ENCODE data around the gene DISC1.
"Not testable (repeated sequence)": the region's sequence is repeated elsewhere in the genome, so short reads cannot be mapped to it uniquely, and the experiment has no call there.

Gene DISC1

GRCh38 chr1:231869364-231869763, 242.8 kb downstream of the DISC1 start:
- FAIRE-seq (no peak), DNase-seq (ENCODE audit: insufficient read length, low spot score) (no peak)

GRCh38 chr1:231871471-231871870, 244.9 kb downstream of the DISC1 start:
- DNase-seq (ENCODE audit: insufficient read length, low spot score) (no peak), FAIRE-seq (no peak)

GRCh38 chr1:231871878-231872277, 245.3 kb downstream of the DISC1 start:
- DNase-seq (ENCODE audit: insufficient read length, low spot score) (no peak), FAIRE-seq (no peak)

GRCh38 chr1:231872461-231872910, 245.9 kb downstream of the DISC1 start:
- DNase-seq (ENCODE audit: insufficient read length, low spot score): no peak
- no peak for FAIRE-seq

GRCh38 chr1:231878737-231879136, 252.1 kb downstream of the DISC1 start:
- DNase-seq (ENCODE audit: insufficient read length, low spot score) (no peak), FAIRE-seq (no peak)

GRCh38 chr1:231879296-231879695, 252.7 kb downstream of the DISC1 start:
- DNase-seq (ENCODE audit: insufficient read length, low spot score) (no peak), FAIRE-seq (no peak)

GRCh38 chr1:231882333-231882732, 255.7 kb downstream of the DISC1 start:
- DNase-seq (ENCODE audit: insufficient read length, low spot score): no peak
- FAIRE-seq: no peak

- FAIRE-seq: no peak
- no peak for DNase-seq (ENCODE audit: insufficient read length, low spot score)
Measured at GRCh38 chr1:231882790-231883189, 256.2 kb downstream of the DISC1 start.

GRCh38 chr1:231883382-231883781, 256.8 kb downstream of the DISC1 start:
- FAIRE-seq (no peak), DNase-seq (ENCODE audit: insufficient read length, low spot score) (no peak)

GRCh38 chr1:231885209-231885854, 258.7 kb downstream of the DISC1 start:
- DNase-seq (ENCODE audit: insufficient read length, low spot score) (no peak), FAIRE-seq (no peak)

GRCh38 chr1:231887166-231887565, 260.6 kb downstream of the DISC1 start:
- DNase-seq (ENCODE audit: insufficient read length, low spot score) (no peak), FAIRE-seq (no peak)

- no peak for DNase-seq (ENCODE audit: insufficient read length, low spot score)
- FAIRE-seq: no peak
Measured at GRCh38 chr1:231887866-231888265, 261.3 kb downstream of the DISC1 start.

GRCh38 chr1:231890791-231891190, 264.2 kb downstream of the DISC1 start:
- FAIRE-seq (no peak), DNase-seq (ENCODE audit: insufficient read length, low spot score) (no peak)

GRCh38 chr1:231893400-231894102, 267.0 kb downstream of the DISC1 start:
- FAIRE-seq (no peak), DNase-seq (ENCODE audit: insufficient read length, low spot score) (no peak)

GRCh38 chr1:231896806-231897205, 270.2 kb downstream of the DISC1 start:
- no peak for FAIRE-seq
- DNase-seq (ENCODE audit: insufficient read length, low spot score): no peak

- no peak for FAIRE-seq
- DNase-seq (ENCODE audit: insufficient read length, low spot score): no peak
Measured at GRCh38 chr1:231899046-231899445, 272.5 kb downstream of the DISC1 start.

GRCh38 chr1:231899713-231900435, 273.3 kb downstream of the DISC1 start:
- no peak for FAIRE-seq
- DNase-seq (ENCODE audit: insufficient read length, low spot score): no peak

- no peak for DNase-seq (ENCODE audit: insufficient read length, low spot score)
- no peak for FAIRE-seq
Measured at GRCh38 chr1:231903586-231904081, 277.0 kb downstream of the DISC1 start.

GRCh38 chr1:231907310-231907709, 280.7 kb downstream of the DISC1 start:
- not testable (repeated sequence) for DNase-seq (ENCODE audit: insufficient read length, low spot score); FAIRE-seq

- FAIRE-seq (no peak), DNase-seq (ENCODE audit: insufficient read length, low spot score) (no peak)
Measured at GRCh38 chr1:231913493-231913892, 286.9 kb downstream of the DISC1 start.

- no peak for FAIRE-seq
- DNase-seq (ENCODE audit: insufficient read length, low spot score): no peak
Measured at GRCh38 chr1:231918239-231919015, 291.8 kb downstream of the DISC1 start.
